ENCODE measurements around the gene RPS5.

- TF ChIP-seq EZH2phosphoT487 (IDR thresholded peaks at IDR 0.05; ENCODE audit: low read depth) (no peak), CTCF (IDR thresholded peaks at IDR 0.05; ENCODE audit: low read depth, low read length) (no peak)
These were observed 30.1 kb upstream of the RPS5 start for GRCh38 chr19:58356766-58357480.

All from OCI-LY3 (cell line).